Muscle of back (tissue), 11 donors: Measurements from ENCODE around the gene PLXNA4. TPM values are rescaled to one million over a fixed set of nuclear protein-coding genes. Genes with fewer than 3 reads are reported as not detected.
A peak's percentile ranks its signal among the peaks of the same experiment; 100 is the strongest.

ENCODE experiments used
- DNase-seq, 3 donors: peaks; one replicate each; pipeline versions ENCODE4 v3.0.0 to v3.0.0-alpha.2; 2013
- polyA plus RNA-seq, 10 donors: library from polyadenylated mRNA; unstranded; fragments of 120-200 nt; gene quantifications; one replicate each; pipeline ENCODE4 v1.2.1, GENCODE V29; 2013; ENCODE audit not compliant: insufficient read length in 10 of 10

Gene PLXNA4
- polyA plus RNA-seq, 10 donors, result 2.2 to 8.5 (median 4.0) TPM

DNA sequence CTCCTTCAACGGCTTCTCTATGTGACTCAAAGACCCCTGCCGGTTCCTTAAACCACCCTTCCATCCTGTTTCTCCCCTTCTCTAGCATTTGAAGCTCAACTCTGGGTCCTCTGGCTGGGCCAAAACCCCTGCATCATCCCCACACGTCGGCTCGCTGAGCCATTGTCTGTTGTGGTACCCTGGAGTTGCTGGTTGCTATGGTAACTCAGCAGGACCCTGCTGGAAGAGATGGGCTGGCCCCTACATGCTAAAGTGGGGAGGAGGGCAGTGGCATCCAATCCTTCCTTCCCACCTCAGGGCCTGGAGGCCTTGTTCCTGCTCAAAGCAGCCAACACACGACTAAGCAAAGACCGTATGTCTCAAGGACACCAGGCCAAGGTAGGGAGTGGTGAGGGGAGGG lies 452.5 kb downstream of the PLXNA4 start:
- no peak for DNase-seq

DNA sequence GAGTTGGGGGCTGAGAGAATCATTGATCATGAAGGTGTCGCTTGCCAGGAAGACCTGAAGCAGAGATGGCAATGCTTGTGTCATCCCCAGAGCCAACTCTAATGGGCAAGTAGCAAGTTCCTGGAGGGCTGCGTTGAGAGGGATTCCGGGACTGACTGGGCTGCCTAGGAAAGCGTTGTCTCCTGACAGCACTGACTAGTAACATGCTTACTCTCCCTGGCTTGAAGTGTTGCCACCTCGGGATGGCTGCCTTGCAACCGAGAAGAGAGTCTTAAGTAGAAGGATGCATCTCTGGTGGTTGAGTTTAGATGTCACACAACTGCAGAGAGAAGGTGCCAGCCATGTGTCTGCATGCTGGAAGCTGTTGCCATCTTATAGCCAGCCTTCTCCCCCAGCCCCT lies 453.4 kb downstream of the PLXNA4 start:
- no peak for DNase-seq

DNA sequence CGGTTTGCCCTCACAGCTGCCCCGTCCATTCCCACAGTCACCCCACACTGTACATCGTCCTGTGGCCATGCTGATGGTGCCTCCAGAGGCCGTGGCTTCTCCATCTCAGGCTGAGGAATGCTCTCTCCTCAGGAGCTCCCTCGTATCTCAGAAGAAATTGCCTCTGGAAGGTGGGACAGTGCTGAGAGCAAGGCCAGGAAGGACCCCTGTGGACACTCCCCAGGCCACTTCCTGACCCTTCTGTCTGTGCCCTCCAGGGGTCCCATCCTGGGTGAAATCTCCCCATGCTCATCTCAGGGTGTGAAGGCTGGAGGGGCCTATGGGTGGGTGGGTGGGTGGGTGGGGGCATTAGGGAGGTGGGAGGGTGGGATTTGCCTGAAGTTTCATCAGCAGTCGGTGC lies 454.3 kb downstream of the PLXNA4 start:
- no peak for DNase-seq

DNA sequence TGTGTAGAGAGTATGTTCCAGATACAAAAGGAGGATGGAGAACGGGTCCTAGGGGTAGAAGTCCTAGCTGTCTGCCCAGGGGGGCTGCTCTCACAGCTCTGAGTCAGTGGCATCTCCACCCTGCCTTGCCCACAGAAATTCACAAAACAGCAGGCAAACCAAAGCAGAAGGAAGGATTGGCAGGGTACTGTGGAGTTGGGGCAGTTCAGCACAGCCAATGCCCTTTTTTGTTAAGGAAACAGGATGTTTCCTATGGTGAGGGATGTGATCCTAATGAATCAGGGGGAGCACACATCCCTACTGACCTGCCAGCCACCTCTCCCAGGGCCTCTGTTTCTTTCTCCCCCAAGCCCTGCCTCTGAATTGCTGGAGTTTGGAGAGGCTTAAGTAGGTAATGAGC lies 457.6 kb downstream of the PLXNA4 start:
- DNase-seq, result no peak

DNA sequence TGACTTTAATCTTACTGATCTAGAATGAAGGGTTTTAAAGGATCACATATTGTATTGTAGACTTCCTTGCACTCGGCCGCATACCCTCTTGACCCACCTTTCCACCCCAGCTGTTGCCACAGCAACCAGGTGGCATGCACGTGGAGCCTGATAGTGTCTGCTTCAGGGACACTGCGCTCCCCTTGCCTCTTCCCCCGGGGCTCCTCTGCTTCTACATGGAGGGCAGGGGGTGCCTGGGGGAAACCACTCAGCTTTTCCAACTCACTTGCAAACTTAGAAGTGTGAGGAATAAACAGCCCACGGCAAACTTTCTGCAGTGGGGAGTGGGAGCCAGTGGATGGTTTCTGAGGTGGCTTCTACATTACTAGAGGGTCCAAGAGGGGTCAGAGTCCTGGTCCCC lies 458.6 kb downstream of the PLXNA4 start:
- no peak for DNase-seq

GRCh38 chr7:132117181-132117580 lies 459.1 kb downstream of the PLXNA4 start:
- peak in 1 of 3 donors; percentile 31 for DNase-seq

- DNase-seq, result peak in 1 of 3 donors; percentile 49
These were observed 459.9 kb downstream of the PLXNA4 start for GRCh38 chr7:132116369-132116768.

DNA sequence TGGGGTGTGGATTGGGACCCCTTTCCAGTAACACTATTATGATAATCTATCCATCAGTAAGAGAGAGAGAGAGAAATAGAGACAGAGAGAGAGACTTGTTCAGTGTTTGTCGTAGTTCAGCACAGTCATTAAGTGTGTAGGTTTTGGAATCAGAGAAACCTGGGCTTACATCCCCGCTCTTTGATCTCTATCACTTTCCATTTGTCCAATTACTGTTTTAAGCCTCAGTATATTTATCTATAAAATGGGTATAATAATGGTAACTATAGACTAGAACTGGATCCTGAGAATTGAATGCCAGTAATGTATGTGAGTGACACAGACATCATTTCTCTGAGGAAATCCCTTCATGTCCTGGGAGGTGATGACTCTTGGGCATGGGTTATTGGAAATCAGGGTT lies 460.5 kb downstream of the PLXNA4 start:
- DNase-seq, result no peak

GRCh38 chr7:132115028-132115427 lies 461.2 kb downstream of the PLXNA4 start:
- DNase-seq, result no peak

GRCh38 chr7:132114411-132114810 lies 461.9 kb downstream of the PLXNA4 start:
- DNase-seq, result no peak

DNA sequence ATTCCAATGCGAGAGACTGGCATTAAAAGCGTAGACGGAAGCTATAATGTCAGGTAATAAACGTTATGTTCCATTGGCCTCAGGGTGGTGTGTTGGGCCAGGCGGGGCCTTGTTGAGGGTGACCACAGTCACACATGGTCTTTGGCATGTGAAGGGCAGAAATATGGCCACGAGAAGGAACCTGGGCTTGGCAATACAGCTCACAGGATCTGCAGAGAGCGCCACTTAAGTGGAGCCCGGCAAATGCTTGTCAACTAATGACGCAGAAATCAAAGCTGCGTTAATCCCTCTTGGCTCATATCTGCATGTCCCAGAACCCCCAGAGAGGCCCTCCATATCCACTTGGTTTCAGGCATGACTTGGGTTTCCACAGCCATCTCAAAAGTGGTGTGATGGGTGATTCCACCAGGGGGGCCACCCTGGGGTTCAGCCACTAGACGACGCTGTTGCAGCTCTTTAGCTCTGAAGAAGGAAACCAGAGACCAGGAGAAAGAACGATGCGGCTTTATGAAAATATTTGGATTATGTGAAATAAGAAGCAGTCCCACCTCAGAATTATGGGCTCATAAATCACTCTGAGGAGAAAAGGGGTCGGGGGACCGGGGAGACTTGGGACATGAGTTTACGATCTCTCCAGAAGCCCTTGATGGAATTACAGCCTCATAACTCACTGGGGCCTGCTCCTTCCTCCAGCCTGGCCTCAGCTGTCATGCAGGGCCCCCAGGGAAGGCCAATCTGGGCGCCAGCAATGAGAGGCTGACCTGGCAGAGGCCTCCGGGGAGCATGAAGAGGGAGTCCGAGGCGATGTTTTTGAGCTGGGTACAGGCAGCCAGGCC lies 462.5 kb downstream of the PLXNA4 start:
- DNase-seq, result peak in 2 of 3 donors; percentile 12 to 45

GRCh38 chr7:132112657-132113056 lies 463.6 kb downstream of the PLXNA4 start:
- no peak for DNase-seq

DNA sequence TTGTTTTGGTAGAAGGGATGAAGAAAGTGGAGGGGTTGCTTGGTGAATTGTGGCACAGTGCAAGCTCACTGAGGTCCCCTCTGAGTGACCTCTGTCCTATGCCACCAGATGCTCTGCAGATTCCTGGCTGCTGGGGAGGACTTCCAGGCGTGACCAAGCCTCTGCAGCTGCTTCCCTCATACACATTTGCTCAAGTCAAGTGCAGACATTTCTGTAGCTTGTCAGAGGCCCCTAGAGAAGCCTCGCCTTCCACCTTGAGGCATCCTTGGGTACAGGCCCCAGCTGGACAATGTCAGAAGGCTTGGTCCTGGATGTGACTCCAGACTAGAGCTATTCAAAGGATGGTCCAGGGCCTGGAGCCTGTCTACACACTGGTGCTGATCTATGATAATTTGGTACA lies 464.2 kb downstream of the PLXNA4 start:
- DNase-seq, result peak in 1 of 3 donors; percentile 25

DNA sequence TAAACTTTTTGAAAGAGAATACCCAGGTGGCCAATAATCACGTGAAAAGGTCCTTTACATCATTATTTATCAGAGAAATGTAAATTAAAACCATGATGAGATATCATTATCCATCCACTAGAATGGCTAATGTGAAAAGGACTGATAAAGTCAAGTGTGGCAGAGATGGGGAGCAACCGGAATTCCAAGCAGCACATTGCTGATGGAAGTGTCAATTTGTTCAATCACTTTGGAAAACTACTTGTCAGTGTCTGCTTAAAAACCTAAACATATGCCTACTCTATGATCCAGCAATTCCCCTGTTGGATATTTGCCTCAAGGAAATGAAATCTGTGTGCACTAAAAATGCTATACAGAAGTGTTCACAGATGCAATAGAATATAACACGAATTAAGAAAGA lies 465.6 kb downstream of the PLXNA4 start:
- DNase-seq, result no peak

GRCh38 chr7:132109769-132110168 lies 466.5 kb downstream of the PLXNA4 start:
- DNase-seq, result no peak

DNA sequence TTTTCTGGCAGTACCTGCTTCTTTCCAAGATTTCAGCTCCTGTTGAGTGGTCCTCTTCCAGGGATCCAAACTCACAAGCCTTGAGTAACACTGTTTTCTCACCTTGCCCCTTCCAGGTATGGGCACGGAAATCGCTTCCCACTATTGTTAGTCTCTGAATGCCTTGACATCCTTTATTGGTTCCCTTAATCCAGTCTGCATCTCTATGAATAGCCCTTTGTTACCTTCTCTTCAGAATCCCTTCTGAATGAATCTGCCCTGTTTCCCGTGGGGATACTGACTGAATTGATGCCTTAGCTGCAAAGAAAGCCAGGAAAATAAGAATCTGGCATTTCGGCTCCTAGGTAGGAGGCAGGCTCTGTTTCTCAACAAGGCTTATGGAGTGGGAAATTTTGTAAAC lies 467.7 kb downstream of the PLXNA4 start:
- DNase-seq, result no peak

DNA sequence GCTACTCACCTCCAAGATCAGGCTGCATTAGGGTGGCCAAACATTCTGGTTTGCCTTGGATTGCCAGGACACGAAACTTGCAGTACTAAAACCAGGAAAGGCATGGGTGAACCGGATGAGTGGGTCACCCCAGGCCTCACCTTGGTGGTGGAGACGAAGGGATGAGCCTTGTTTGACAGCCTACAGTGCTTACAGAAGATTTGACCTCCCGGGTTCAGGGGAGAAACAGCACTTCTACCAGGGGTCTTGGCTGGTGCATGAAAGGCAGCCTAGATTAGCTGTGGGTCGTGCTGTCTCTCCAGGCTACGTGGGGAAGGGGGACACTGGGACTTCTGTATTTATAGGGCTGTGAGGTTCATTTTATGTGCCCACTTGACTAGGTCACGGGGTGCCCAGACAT lies 469.8 kb downstream of the PLXNA4 start:
- no peak for DNase-seq

DNA sequence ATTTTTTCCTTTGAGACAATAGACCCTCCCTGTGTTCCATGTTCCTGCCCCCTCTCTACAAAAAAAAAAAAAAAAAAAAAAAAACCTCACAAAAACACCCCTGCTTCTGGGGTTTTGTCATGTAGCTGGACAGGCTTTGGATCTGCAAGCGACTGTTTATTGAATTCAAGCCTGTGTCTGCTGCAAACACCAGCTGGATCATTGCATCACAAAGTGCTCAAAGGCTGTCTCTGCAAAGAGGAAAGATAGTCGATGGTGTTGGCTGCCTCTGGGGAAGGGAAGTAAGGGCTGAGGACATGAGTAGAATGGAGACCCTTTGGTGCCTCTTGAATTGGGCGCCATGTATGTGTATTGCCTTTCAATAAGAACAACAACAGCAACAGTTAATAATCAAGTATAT lies 471.2 kb downstream of the PLXNA4 start:
- no peak for DNase-seq

GRCh38 chr7:132103718-132104117 lies 472.6 kb downstream of the PLXNA4 start:
- no peak for DNase-seq

GRCh38 chr7:132102942-132103341 lies 473.3 kb downstream of the PLXNA4 start:
- DNase-seq, result no peak

DNA sequence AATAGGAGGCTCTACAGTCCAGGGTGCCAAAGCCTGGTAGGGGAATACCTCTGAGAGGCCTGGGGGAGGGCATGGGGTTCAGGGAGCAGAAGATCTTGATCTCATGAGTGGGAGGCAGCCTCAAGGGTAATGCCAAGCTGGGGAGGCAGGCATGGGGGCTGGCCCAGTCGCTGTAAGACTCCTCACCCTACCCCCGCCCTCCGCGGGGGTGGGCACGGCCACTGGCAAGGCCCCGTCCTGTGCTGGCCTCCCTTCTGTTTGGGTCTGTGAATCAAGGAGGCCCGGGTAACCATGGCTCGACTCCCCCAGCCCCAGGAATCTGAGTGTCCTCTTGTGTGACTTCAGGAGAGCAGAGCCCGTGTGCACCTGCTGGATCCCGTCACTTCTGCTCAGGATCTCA lies 473.9 kb downstream of the PLXNA4 start:
- no peak for DNase-seq

DNA sequence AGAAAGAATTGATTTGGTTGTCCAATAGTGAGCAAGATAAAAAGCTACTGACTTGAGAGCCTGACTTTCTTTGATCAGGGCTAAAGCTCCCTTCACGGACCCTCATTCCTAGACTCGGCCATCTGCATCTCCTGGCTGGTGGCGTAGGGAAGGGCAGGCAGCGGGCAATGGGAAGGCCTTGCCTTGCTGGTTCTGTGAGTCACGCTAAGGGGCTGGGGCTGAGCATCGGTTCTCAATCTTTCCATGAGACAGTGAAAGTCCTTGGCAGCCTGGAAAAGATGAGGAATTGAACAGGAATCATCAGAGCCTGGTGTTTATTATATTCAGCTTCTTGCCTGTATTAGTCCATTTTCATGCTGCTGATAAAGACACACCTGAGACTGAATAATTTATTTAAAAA lies 475.3 kb downstream of the PLXNA4 start:
- no peak for DNase-seq

DNA sequence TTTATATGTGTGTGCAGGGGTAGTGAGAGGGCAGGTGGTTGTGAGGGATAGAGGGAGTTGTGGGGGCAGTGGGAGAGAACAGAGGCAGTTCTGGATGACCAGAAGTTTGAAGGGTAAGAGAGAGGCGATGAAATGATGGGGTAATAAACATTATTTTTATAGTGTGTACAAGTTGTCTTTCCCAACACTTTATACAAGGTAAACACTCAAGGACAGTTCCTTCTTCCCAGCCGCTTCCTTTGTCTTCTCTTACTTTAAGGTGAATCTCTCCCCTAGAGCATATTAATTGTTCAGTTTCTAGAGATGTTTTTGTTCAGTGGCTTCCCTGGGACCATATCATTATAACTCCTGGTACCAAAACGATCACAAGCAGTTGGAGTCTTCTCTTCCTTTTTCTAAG lies 475.8 kb downstream of the PLXNA4 start:
- no peak for DNase-seq

- DNase-seq, result no peak
These were observed 477.1 kb downstream of the PLXNA4 start for GRCh38 chr7:132099163-132099562.
